Left hindlimb (tissue), 1 donor: Measurements from ENCODE around the gene COX7A2.

Experiments
- DNase-seq: peaks from one replicate; pipeline ENCODE4 v3.0.0-alpha.2; 2018

Gene COX7A2

GRCh38 chr6:75196081-75196687 lies 47.4 kb downstream of the COX7A2 start:
- no peak for DNase-seq

GRCh38 chr6:75188221-75188925 lies 55.2 kb downstream of the COX7A2 start:
- DNase-seq = no peak
